ENCODE results near the gene ESPL1. TPM values are rescaled to one million over a fixed set of nuclear protein-coding genes. Genes with fewer than 3 reads are reported as not detected.
"Not testable (repeated sequence)": the region's sequence is repeated elsewhere in the genome, so short reads cannot be mapped to it uniquely, and the experiment has no call there.

ESPL1 gene
- total and polyA plus RNA-seq, 12 donors: 0.56 to 4.2 (median 1.1) TPM

GRCh38 chr12:53328043-53328435 lies 59.9 kb downstream of the ESPL1 start:
- no peak for TF ChIP-seq CTCF (IDR thresholded peaks at IDR 0.05)
- no peak for TF ChIP-seq POLR2A (IDR thresholded peaks at IDR 0.05)
- intact Hi-C loops (cut with DNase I): loop anchor here in 1 of 2 donors (10.0 kb wide), 1 partner anchor 177 kb away; the partner anchor contains the start of genes NPFF and TARBP2
- 40 to 62% (median 60%) methylated on average over 2 to 16 of the region's 16 CpGs for WGBS, 4 donors
- no peaks in the 10 kb centered on the region for H3K36me3 ChIP-seq (replicated peaks in 1 of 2)
- no peak for DNase-seq
- no peak overlapping the region for H3K4me3 ChIP-seq
- H3K4me1 ChIP-seq (replicated peaks in 1 of 2): peaks cover 12 to 22% of the 10 kb centered on the region in 2 donors
- H3K9me3 ChIP-seq (replicated peaks in 1 of 3): no peaks in the 10 kb centered on the region
- no peak overlapping the region for H3K27ac ChIP-seq
- no peaks in the 10 kb centered on the region for H3K27me3 ChIP-seq

- intact Hi-C loops (cut with DNase I): no loop called here
- no peak for DNase-seq
- H3K27ac ChIP-seq: no peak overlapping the region
- 68 to 76% (median 71%) methylated on average over 5 of the region's 5 CpGs for whole genome bisulfite sequencing, 4 donors
- H3K4me3 ChIP-seq: no peak overlapping the region
- H3K9me3 ChIP-seq (replicated peaks in 1 of 3): no peaks in the 10 kb centered on the region
- no peaks in the 10 kb centered on the region for H3K36me3 ChIP-seq (replicated peaks in 1 of 2)
- H3K4me1 ChIP-seq (replicated peaks in 1 of 2): peaks cover under 1 to 7% of the 10 kb centered on the region in 2 donors
- TF ChIP-seq POLR2A (IDR thresholded peaks at IDR 0.05): no peak
- TF ChIP-seq CTCF (IDR thresholded peaks at IDR 0.05): no peak
- no peaks in the 10 kb centered on the region for H3K27me3 ChIP-seq
Measured at GRCh38 chr12:53330671-53331070, 62.6 kb downstream of the ESPL1 start.

- H3K9me3 ChIP-seq (replicated peaks in 1 of 3); H3K27me3 ChIP-seq; H3K4me1 ChIP-seq (replicated peaks in 1 of 2); intact Hi-C loops (cut with DNase I); DNase-seq; H3K4me3 ChIP-seq; H3K36me3 ChIP-seq (replicated peaks in 1 of 2); H3K27ac ChIP-seq: not testable (repeated sequence)
Measured at GRCh38 chr12:53332339-53332738, 64.2 kb downstream of the ESPL1 start.

- H3K27ac ChIP-seq: no peak overlapping the region
- no peak overlapping the region for H3K4me3 ChIP-seq
- no peaks in the 10 kb centered on the region for H3K36me3 ChIP-seq (replicated peaks in 1 of 2)
- no peak for TF ChIP-seq POLR2A (IDR thresholded peaks at IDR 0.05)
- no peak for TF ChIP-seq CTCF (IDR thresholded peaks at IDR 0.05)
- H3K27me3 ChIP-seq: no peaks in the 10 kb centered on the region
- no peaks in the 10 kb centered on the region for H3K4me1 ChIP-seq (replicated peaks in 1 of 2)
- WGBS, 4 donors: 44 to 69% (median 68%) methylated on average over 12 to 15 of the region's 15 CpGs
- intact Hi-C loops (cut with DNase I): no loop called here
- no peak for DNase-seq
- H3K9me3 ChIP-seq (replicated peaks in 1 of 3): no peaks in the 10 kb centered on the region
Measured at GRCh38 chr12:53332744-53333143, 64.6 kb downstream of the ESPL1 start.

GRCh38 chr12:53333289-53333688 lies 65.2 kb downstream of the ESPL1 start:
- no peaks in the 10 kb centered on the region for H3K4me1 ChIP-seq (replicated peaks in 1 of 2)
- 73 to 92% (median 81%) methylated on average over 4 of the region's 4 CpGs for WGBS, 4 donors
- no peak overlapping the region for H3K27ac ChIP-seq
- intact Hi-C loops (cut with DNase I): no loop called here
- TF ChIP-seq POLR2A (IDR thresholded peaks at IDR 0.05) (no peak), CTCF (IDR thresholded peaks at IDR 0.05) (no peak)
- H3K36me3 ChIP-seq (replicated peaks in 1 of 2): no peaks in the 10 kb centered on the region
- no peak overlapping the region for H3K4me3 ChIP-seq
- no peaks in the 10 kb centered on the region for H3K9me3 ChIP-seq (replicated peaks in 1 of 3)
- H3K27me3 ChIP-seq: peaks cover 2% of the 10 kb centered on the region
- DNase-seq: no peak

Measured in adrenal gland (tissue), 12 donors.